ENCODE results near the gene AFG1L. TPM values are rescaled to one million over a fixed set of nuclear protein-coding genes. Genes with fewer than 3 reads are reported as not detected.

AFG1L gene
- total RNA-seq, 1 experiment from 2014 or later, result 6.1 TPM

GRCh38 chr6:108341372-108341771 is 46.5 kb downstream of the AFG1L start:
- Histone ChIP-seq H3K4me1 (ENCODE audit: low read length) (peaks cover 14% of the 10 kb centered on the region), H3K79me2 (ENCODE audit: low read length) (no peaks in the 10 kb centered on the region), H3K27ac (ENCODE audit: low read length) (no peak overlapping the region), H3K9ac (ENCODE audit: low read length) (no peak overlapping the region), H3K4me3 (ENCODE audit: low read length) (no peak overlapping the region), H2AFZ (ENCODE audit: low read length) (no peak overlapping the region), H3K9me3 (ENCODE audit: low read length) (no peaks in the 10 kb centered on the region), H3K27me3 (ENCODE audit: low read length) (no peaks in the 10 kb centered on the region), H4K20me1 (ENCODE audit: insufficient read depth, low read depth, low read length) (no peaks in the 10 kb centered on the region), H3K36me3 (ENCODE audit: insufficient read depth, low read length) (no peaks in the 10 kb centered on the region), H3K9me2 (replicated peaks; ENCODE audit: insufficient read depth, low read length) (no peaks in the 10 kb centered on the region), H3K4me2 (ENCODE audit: low read depth, low read length, poor library complexity, severe bottlenecking) (no peak overlapping the region)
- no peak for DNase-seq

DNA sequence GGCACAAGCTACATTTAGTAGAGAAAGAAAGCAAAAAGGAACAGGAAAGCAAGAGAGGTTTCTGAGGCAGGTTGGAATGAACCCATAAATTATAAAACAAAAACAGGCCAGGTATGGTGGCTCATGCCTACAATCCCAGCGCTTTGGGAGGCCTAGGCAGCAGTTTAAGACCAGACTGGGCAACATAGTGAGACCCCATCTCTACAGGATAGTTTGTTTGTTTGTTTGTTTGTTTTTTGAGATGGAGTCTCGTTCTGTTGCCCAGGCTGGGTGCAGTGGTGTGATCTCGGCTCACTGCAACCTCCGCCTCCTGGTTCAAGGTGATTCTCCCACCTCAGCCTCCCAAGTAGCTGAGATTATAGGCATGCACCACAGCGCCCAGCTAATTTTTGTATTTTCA is 49.0 kb downstream of the AFG1L start:
- Histone ChIP-seq H3K36me3 (ENCODE audit: insufficient read depth, low read length) (no peaks in the 10 kb centered on the region), H3K79me2 (ENCODE audit: low read length) (no peaks in the 10 kb centered on the region), H3K4me2 (ENCODE audit: low read depth, low read length, poor library complexity, severe bottlenecking) (no peak overlapping the region), H3K9me3 (ENCODE audit: low read length) (no peaks in the 10 kb centered on the region), H2AFZ (ENCODE audit: low read length) (no peak overlapping the region), H3K27me3 (ENCODE audit: low read length) (no peaks in the 10 kb centered on the region), H4K20me1 (ENCODE audit: insufficient read depth, low read depth, low read length) (no peaks in the 10 kb centered on the region), H3K4me3 (ENCODE audit: low read length) (no peak overlapping the region), H3K9me2 (replicated peaks; ENCODE audit: insufficient read depth, low read length) (no peaks in the 10 kb centered on the region), H3K4me1 (ENCODE audit: low read length) (peaks cover 17% of the 10 kb centered on the region), H3K9ac (ENCODE audit: low read length) (no peak overlapping the region), H3K27ac (ENCODE audit: low read length) (no peak overlapping the region)
- DNase-seq, result no peak

DNA sequence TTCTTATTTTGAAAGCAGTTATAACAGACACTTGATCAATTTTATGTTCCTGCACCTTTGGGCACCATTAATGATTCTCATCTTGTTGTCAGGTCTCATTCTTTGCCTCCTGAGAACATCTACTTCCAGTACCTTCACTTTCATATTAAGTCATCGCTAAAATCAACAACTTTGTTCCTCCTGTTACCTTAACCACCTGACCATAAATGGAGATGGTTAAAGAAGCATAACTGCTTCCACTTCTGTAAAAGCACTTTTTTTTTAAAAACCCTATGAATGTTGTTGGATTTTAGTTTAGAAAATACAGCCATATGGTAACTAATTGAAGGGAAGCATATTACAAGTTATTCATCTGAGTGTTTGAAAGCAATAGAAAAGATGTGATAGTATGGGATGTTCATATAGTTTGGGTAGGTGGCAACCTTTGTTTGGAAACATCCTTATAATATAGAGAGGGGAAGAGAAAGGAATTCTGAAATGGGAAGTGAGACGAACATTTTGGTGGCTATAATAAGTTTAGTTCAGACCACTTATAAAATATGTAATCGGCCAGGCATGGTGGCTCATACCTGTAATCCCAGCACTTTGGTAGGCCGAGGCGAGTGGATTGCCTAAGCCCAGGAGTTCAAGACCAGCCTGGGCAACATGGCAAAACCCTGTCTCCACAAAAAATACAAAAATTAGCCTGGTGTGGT is 53.9 kb downstream of the AFG1L start:
- peaks cover 3% of the 10 kb centered on the region for H3K4me1 ChIP-seq (ENCODE audit: low read length)
- H3K79me2 ChIP-seq (ENCODE audit: low read length), result no peaks in the 10 kb centered on the region
- H3K4me3 ChIP-seq (ENCODE audit: low read length), result no peak overlapping the region
- no peaks in the 10 kb centered on the region for H3K27me3 ChIP-seq (ENCODE audit: low read length)
- H3K9me3 ChIP-seq (ENCODE audit: low read length), result no peaks in the 10 kb centered on the region
- no peak overlapping the region for H3K9ac ChIP-seq (ENCODE audit: low read length)
- no peaks in the 10 kb centered on the region for H3K9me2 ChIP-seq (replicated peaks; ENCODE audit: insufficient read depth, low read length)
- H3K4me2 ChIP-seq (ENCODE audit: low read depth, low read length, poor library complexity, severe bottlenecking), result no peak overlapping the region
- H3K27ac ChIP-seq (ENCODE audit: low read length), result no peak overlapping the region
- no peak for DNase-seq
- H2AFZ ChIP-seq (ENCODE audit: low read length), result no peak overlapping the region
- no peaks in the 10 kb centered on the region for H4K20me1 ChIP-seq (ENCODE audit: insufficient read depth, low read depth, low read length)
- H3K36me3 ChIP-seq (ENCODE audit: insufficient read depth, low read length), result no peaks in the 10 kb centered on the region

DNA sequence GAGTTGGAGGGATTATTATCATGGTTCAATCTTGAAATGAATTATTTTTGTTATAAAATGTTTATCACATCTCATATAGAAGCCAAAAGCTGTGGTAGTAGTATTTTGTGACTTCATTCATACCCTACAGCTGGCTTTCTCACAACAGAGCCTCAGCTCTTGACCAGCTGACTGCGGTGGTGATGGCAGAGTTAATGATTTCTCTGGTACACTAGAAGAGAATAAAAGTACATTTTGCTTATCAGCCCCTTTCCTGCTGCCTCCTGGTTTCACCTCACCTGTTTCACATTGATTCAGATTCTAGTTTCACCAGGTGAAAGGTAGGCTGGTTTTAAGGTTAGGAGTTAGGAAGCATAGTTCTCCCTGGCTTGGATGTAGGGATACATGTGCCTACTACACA is 55.7 kb downstream of the AFG1L start:
- Histone ChIP-seq H3K36me3 (ENCODE audit: insufficient read depth, low read length) (no peaks in the 10 kb centered on the region), H3K9ac (ENCODE audit: low read length) (no peak overlapping the region), H2AFZ (ENCODE audit: low read length) (no peak overlapping the region), H3K9me2 (replicated peaks; ENCODE audit: insufficient read depth, low read length) (no peaks in the 10 kb centered on the region), H3K27me3 (ENCODE audit: low read length) (no peaks in the 10 kb centered on the region), H3K79me2 (ENCODE audit: low read length) (no peaks in the 10 kb centered on the region), H3K4me2 (ENCODE audit: low read depth, low read length, poor library complexity, severe bottlenecking) (no peak overlapping the region), H4K20me1 (ENCODE audit: insufficient read depth, low read depth, low read length) (no peaks in the 10 kb centered on the region), H3K27ac (ENCODE audit: low read length) (no peak overlapping the region), H3K4me3 (ENCODE audit: low read length) (no peak overlapping the region), H3K9me3 (ENCODE audit: low read length) (no peaks in the 10 kb centered on the region), H3K4me1 (ENCODE audit: low read length) (peaks cover 3% of the 10 kb centered on the region)
- DNase-seq, result no peak

DNA sequence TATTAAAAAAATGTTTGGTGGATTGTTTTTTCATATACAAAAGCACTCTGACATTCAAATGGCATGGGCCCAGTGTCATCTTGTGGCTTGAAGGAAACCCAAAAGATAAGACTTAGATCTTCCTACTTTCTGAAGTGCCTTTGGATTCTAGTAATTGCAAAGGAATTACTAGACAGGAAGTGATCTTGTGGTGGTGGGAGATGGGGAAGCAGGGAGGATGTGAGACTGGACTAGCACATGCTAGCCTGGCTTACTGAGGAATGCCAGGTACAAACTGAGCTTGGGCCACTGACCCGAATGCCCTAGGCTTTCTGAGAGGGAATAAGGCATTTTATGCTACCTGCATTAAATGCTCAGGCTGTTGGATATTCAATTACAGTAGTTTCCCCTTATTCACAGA is 59.0 kb downstream of the AFG1L start:
- H3K79me2 ChIP-seq (ENCODE audit: low read length), result no peaks in the 10 kb centered on the region
- H2AFZ ChIP-seq (ENCODE audit: low read length), result no peak overlapping the region
- H4K20me1 ChIP-seq (ENCODE audit: insufficient read depth, low read depth, low read length), result no peaks in the 10 kb centered on the region
- H3K9me2 ChIP-seq (replicated peaks; ENCODE audit: insufficient read depth, low read length), result no peaks in the 10 kb centered on the region
- H3K9ac ChIP-seq (ENCODE audit: low read length), result no peak overlapping the region
- H3K36me3 ChIP-seq (ENCODE audit: insufficient read depth, low read length), result no peaks in the 10 kb centered on the region
- H3K4me3 ChIP-seq (ENCODE audit: low read length), result no peak overlapping the region
- no peak for DNase-seq
- no peak overlapping the region for H3K4me2 ChIP-seq (ENCODE audit: low read depth, low read length, poor library complexity, severe bottlenecking)
- H3K27me3 ChIP-seq (ENCODE audit: low read length), result no peaks in the 10 kb centered on the region
- H3K9me3 ChIP-seq (ENCODE audit: low read length), result no peaks in the 10 kb centered on the region
- H3K4me1 ChIP-seq (ENCODE audit: low read length), result no peaks in the 10 kb centered on the region
- H3K27ac ChIP-seq (ENCODE audit: low read length), result no peak overlapping the region

- no peaks in the 10 kb centered on the region for H3K27me3 ChIP-seq (ENCODE audit: low read length)
- H3K9me3 ChIP-seq (ENCODE audit: low read length), result no peaks in the 10 kb centered on the region
- H3K36me3 ChIP-seq (ENCODE audit: insufficient read depth, low read length), result no peaks in the 10 kb centered on the region
- no peak overlapping the region for H3K27ac ChIP-seq (ENCODE audit: low read length)
- H4K20me1 ChIP-seq (ENCODE audit: insufficient read depth, low read depth, low read length), result no peaks in the 10 kb centered on the region
- no peak overlapping the region for H3K4me2 ChIP-seq (ENCODE audit: low read depth, low read length, poor library complexity, severe bottlenecking)
- no peaks in the 10 kb centered on the region for H3K9me2 ChIP-seq (replicated peaks; ENCODE audit: insufficient read depth, low read length)
- no peak for DNase-seq
- no peak overlapping the region for H2AFZ ChIP-seq (ENCODE audit: low read length)
- no peak overlapping the region for H3K9ac ChIP-seq (ENCODE audit: low read length)
- H3K79me2 ChIP-seq (ENCODE audit: low read length), result no peaks in the 10 kb centered on the region
- H3K4me1 ChIP-seq (ENCODE audit: low read length), result no peaks in the 10 kb centered on the region
- H3K4me3 ChIP-seq (ENCODE audit: low read length), result no peak overlapping the region
Observed at GRCh38 chr6:108355120-108355519, 60.3 kb downstream of the AFG1L start.

DNA sequence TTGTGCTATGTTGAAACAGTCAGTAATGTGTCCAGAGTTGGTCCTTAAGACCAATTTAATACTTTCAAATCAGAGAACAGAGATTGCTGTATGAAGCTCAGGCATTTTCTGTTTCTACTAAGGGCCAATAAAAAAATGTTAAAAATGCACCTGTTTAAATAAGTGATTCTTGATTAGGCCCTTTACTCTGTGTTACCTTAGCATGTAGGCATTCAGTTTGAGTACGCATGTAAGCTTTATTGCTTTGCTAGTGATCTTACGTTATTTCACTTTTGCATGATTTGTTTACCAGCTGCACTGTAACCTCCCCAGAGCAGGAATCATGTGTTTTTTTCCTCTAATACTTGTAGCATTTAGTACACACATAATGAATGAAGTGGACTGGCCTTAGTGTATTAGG is 61.0 kb downstream of the AFG1L start:
- Histone ChIP-seq H2AFZ (ENCODE audit: low read length) (no peak overlapping the region), H4K20me1 (ENCODE audit: insufficient read depth, low read depth, low read length) (no peaks in the 10 kb centered on the region), H3K79me2 (ENCODE audit: low read length) (no peaks in the 10 kb centered on the region), H3K9me2 (replicated peaks; ENCODE audit: insufficient read depth, low read length) (no peaks in the 10 kb centered on the region), H3K36me3 (ENCODE audit: insufficient read depth, low read length) (no peaks in the 10 kb centered on the region), H3K27ac (ENCODE audit: low read length) (no peak overlapping the region), H3K4me2 (ENCODE audit: low read depth, low read length, poor library complexity, severe bottlenecking) (no peak overlapping the region), H3K9ac (ENCODE audit: low read length) (no peak overlapping the region), H3K27me3 (ENCODE audit: low read length) (no peaks in the 10 kb centered on the region), H3K4me3 (ENCODE audit: low read length) (no peak overlapping the region), H3K9me3 (ENCODE audit: low read length) (no peaks in the 10 kb centered on the region), H3K4me1 (ENCODE audit: low read length) (no peaks in the 10 kb centered on the region)
- DNase-seq, result no peak

DNA sequence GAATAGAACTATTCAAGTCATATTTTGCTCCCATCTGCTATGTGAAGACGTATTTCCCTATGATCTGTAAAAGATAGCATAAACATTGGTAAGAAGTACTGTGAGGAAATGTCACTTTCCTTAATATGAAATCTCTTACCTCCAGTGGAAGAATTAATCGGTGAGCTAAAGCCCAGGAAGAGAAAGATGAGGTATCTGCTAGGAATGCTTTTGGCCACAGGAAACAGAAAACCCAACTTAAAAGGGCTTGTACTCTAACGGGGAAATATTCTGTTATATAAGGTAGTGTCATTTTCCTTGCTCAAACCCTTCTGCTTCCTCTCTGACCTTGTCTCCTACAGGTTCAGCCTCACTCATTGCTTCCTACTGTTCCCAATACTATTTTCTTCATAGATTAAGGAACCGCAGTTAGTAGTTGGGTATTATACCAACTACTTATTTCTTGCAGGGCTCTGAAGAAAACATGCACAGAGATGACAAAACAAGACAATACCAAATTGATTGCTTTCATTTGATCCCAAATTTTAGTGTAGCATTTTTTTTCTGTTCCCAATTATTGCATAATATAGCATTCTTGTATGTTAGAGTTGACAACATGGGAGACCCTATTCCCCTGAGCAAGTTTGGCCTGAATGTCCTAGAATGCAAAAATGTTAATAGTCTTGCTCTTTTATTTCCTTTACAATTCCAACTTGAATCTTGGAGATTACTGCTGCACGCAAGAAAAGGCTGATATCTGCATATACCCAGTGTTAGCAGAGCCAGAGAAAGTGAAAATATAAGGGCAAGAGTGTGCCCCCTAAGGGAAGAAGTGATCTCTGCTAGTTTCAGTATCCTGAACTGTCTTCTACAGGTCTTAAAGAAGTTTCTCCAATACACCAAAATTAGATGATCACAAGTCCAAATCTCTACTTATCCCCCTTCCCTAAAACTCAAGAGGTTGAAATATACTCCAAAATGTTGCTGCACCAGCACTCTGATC is 65.3 kb downstream of the AFG1L start:
- no peaks in the 10 kb centered on the region for H3K79me2 ChIP-seq (ENCODE audit: low read length)
- DNase-seq, result peak; percentile 50
- H3K27me3 ChIP-seq (ENCODE audit: low read length), result no peaks in the 10 kb centered on the region
- no peak overlapping the region for H3K4me2 ChIP-seq (ENCODE audit: low read depth, low read length, poor library complexity, severe bottlenecking)
- no peak overlapping the region for H3K27ac ChIP-seq (ENCODE audit: low read length)
- H3K4me3 ChIP-seq (ENCODE audit: low read length), result no peak overlapping the region
- H3K36me3 ChIP-seq (ENCODE audit: insufficient read depth, low read length), result no peaks in the 10 kb centered on the region
- H3K9me2 ChIP-seq (replicated peaks; ENCODE audit: insufficient read depth, low read length), result no peaks in the 10 kb centered on the region
- no peaks in the 10 kb centered on the region for H4K20me1 ChIP-seq (ENCODE audit: insufficient read depth, low read depth, low read length)
- H3K9me3 ChIP-seq (ENCODE audit: low read length), result no peaks in the 10 kb centered on the region
- no peak overlapping the region for H3K9ac ChIP-seq (ENCODE audit: low read length)
- no peaks in the 10 kb centered on the region for H3K4me1 ChIP-seq (ENCODE audit: low read length)
- H2AFZ ChIP-seq (ENCODE audit: low read length), result no peak overlapping the region
